OCI-LY7 (cell line): Measurements from ENCODE around the gene RHOT2.

Source experiments
- CTCF ChIP-seq: fragments of 200-600 bp; sonication (generic); conservative IDR thresholded peaks from 2 replicates; pipeline ENCODE4 v1.5.1; 2014; ENCODE audit warnings: mild to moderate bottlenecking, antibody characterized with exemption, low read length, moderate library complexity, mixed read lengths
- EZH2phosphoT487 ChIP-seq: fragments of 200-600 bp; sonication (generic); IDR thresholded peaks from 2 replicates; pipeline ENCODE4 v1.6.1; 2018; ENCODE audit warnings: low read depth, borderline replicate concordance, mild to moderate bottlenecking, mixed run types, antibody characterized with exemption, low read length, moderate library complexity, mixed read lengths

GRCh38 chr16:668519-669171 lies 713 bp downstream of the RHOT2 start:
- TF ChIP-seq CTCF (no peak), EZH2phosphoT487 (no peak)
